Psoas muscle (tissue), 8 donors: ENCODE results near the gene CEP20. TPM values are rescaled to one million over a fixed set of nuclear protein-coding genes. Genes with fewer than 3 reads are reported as not detected.
A peak's percentile ranks its signal among the peaks of the same experiment; 100 is the strongest.

Experiments used
- ATAC-seq, 4 donors: fragments of 200-7000 bp; cut with Tn5 transposase; one replicate each; pipeline ENCODE4 v1.9.1; 2020; ENCODE audit warnings: moderate library complexity in 3 of 4, mild to moderate bottlenecking in 2 of 4
- DNase-seq, 2 donors: peaks; one replicate each; pipeline ENCODE4 v3.0.0-alpha.2; 2020
- H3K27ac ChIP-seq: fragments of 200-600 bp; one replicate; pipeline ENCODE4 v1.8.0; 2022
- H3K27me3 ChIP-seq, 3 donors: fragments of 200-600 bp in 1 of 3; one replicate each; pipeline versions ENCODE4 v1.6.1 to v1.8.0; 2013 to 2022; ENCODE audit warnings: low read length in 2 of 3, mild to moderate bottlenecking in 2 of 3, moderate library complexity in 1 of 3; ENCODE audit not compliant: insufficient read depth in 3 of 3
- H3K36me3 ChIP-seq, 2 donors: fragments of 200-600 bp in 1 of 2; one replicate each; pipeline versions ENCODE4 v1.6.1 to v1.8.0; 2013 to 2022; ENCODE audit warnings: low read depth in 1 of 2, mild to moderate bottlenecking in 1 of 2, moderate library complexity in 1 of 2; ENCODE audit not compliant: insufficient read depth in 1 of 2
- H3K4me1 ChIP-seq: fragments of 200-600 bp; one replicate; pipeline ENCODE4 v1.8.0; 2022
- H3K4me3 ChIP-seq: fragments of 200-600 bp; one replicate; pipeline ENCODE4 v1.8.0; 2022; ENCODE audit warnings: mild to moderate bottlenecking
- H3K9me3 ChIP-seq: fragments of 200-600 bp; one replicate; pipeline ENCODE4 v1.8.0; 2022
- CTCF ChIP-seq: fragments of 200-600 bp; IDR thresholded peaks from one replicate; pipeline ENCODE4 v1.8.0; 2022; ENCODE audit warnings: antibody characterized with exemption
- WGBS, 3 donors: extraction: QIAGEN DNeasy Blood & Tissue Kit; methylation state at CpG; one replicate each; pipeline versions ENCODE4 v1.1.6 to v1.1.7; 2013; 5-methylcytosine and 5-hydroxymethylcytosine counted together
- intact Hi-C, 2 donors: fragments of 100-400 bp; cut with DNase I; formaldehyde crosslinking; loops; one replicate each; pipeline versions ENCODE4 v1.11.0 to v1.14.2; 2022
- polyA plus RNA-seq, 3 donors: library from polyadenylated mRNA; stranded (reverse); fragments of 200-250 nt; gene quantifications; one replicate each; pipeline ENCODE4 v1.2.3, GENCODE V29; 2013
- total RNA-seq, 4 donors: library from RNA; stranded (reverse); fragmentation: NEBNext Ultra II Directional in 2 of 4; extraction: Animal tissue kit (Norgen Biotek cat#: 25700) in 2 of 4; gene quantifications; one replicate each; pipeline versions ENCODE4 v1.2.1 to v1.2.4, GENCODE V29; 2021 to 2023
- donor health status: healthy with polysubstance abuse.
- donor health status: DM: no; HTN: no; CAD: no; lungs with moderate emphysema.
- donor health status: Bipolar disorder and iron deficiency.
- donor health status: healthy.
- donor health status: DM: yes; HTN: yes; CAD: no.
- donor health status: DM: no; HTN: no; CAD: no.
- donor health status: DM: no; HTN: no; CAD: no.
- donor health status: DM: yes; HTN: yes; CAD: no.

Gene CEP20
- total and polyA plus RNA-seq, 7 donors: 33.0 to 98.9 (median 49.6) TPM

GRCh38 chr16:15897121-15897780, 8.8 kb upstream of the CEP20 start:
- no peak overlapping the region for H3K4me3 ChIP-seq
- no peaks in the 10 kb centered on the region for H3K9me3 ChIP-seq
- H3K36me3 ChIP-seq: no peaks in the 10 kb centered on the region
- H3K27ac ChIP-seq: no peak overlapping the region
- DNase-seq (no peak), ATAC-seq (no peak)
- 74 to 87% (median 76%) methylated on average over 8 of the region's 8 CpGs for WGBS, 3 donors
- intact Hi-C loops: no loop called here
- no peaks in the 10 kb centered on the region for H3K27me3 ChIP-seq
- H3K4me1 ChIP-seq: no peaks in the 10 kb centered on the region
- TF ChIP-seq CTCF: no peak

- no peaks in the 10 kb centered on the region for H3K36me3 ChIP-seq
- H3K9me3 ChIP-seq: no peaks in the 10 kb centered on the region
- 93 to 95% (median 93%) methylated on average over 7 of the region's 7 CpGs for WGBS, 3 donors
- H3K4me3 ChIP-seq: no peak overlapping the region
- intact Hi-C loops: loop anchor here (5.0 kb wide), 2 partner anchors 53 to 123 kb away; partner anchors contain the start of gene ABCC1 (in 1 of the 2)
- H3K27me3 ChIP-seq: no peaks in the 10 kb centered on the region
- no peaks in the 10 kb centered on the region for H3K4me1 ChIP-seq
- TF ChIP-seq CTCF: no peak
- no peak for DNase-seq
- no peak overlapping the region for H3K27ac ChIP-seq
- ATAC-seq: no peak
Measured at GRCh38 chr16:15894571-15895374, 6.4 kb upstream of the CEP20 start.

GRCh38 chr16:15891508-15891907, 3.1 kb upstream of the CEP20 start:
- intact Hi-C loops: loop anchor here (5.0 kb wide), 2 partner anchors 56 to 126 kb away; partner anchors contain the start of gene ABCC1 (in 1 of the 2)
- no peak overlapping the region for H3K4me3 ChIP-seq
- peaks cover 0 to 5% of the 10 kb centered on the region in 2 donors for H3K36me3 ChIP-seq
- no peak for ATAC-seq
- peaks cover 16% of the 10 kb centered on the region for H3K4me1 ChIP-seq
- no peaks in the 10 kb centered on the region for H3K9me3 ChIP-seq
- no peak for TF ChIP-seq CTCF
- H3K27me3 ChIP-seq: no peaks in the 10 kb centered on the region
- DNase-seq: no peak
- 84 to 94% (median 93%) methylated on average over 3 of the region's 3 CpGs for WGBS, 3 donors
- H3K27ac ChIP-seq: no peak overlapping the region

- peaks cover 0 to 27% of the 10 kb centered on the region in 2 donors for H3K36me3 ChIP-seq
- ATAC-seq: no peak
- no peaks in the 10 kb centered on the region for H3K9me3 ChIP-seq
- H3K27ac ChIP-seq: peak overlapping the region; percentile 97
- H3K27me3 ChIP-seq: no peaks in the 10 kb centered on the region
- no peak for TF ChIP-seq CTCF
- peak overlapping the region; percentile 95 for H3K4me3 ChIP-seq
- intact Hi-C loops: loop anchor here in 1 of 2 donors (5.0 to 10.0 kb wide), 2 partner anchors 60 to 62 kb away; partner anchors contain the start of gene ABCC1
- DNase-seq: no peak
- WGBS, 3 donors: 80 to 86% (median 82%) methylated on average over 4 of the region's 4 CpGs
- peaks cover 37% of the 10 kb centered on the region for H3K4me1 ChIP-seq
Measured at GRCh38 chr16:15887283-15887682, 1.1 kb downstream of the CEP20 start.
